HG02973 (cell line): ENCODE data around the gene RNF212.

ENCODE experiments used
- ATAC-seq: cut with Tn5 transposase; IDR thresholded peaks from one replicate; pipeline ENCODE4 v1.9.1; 2021; ENCODE audit warnings: moderate library complexity; ENCODE audit not compliant: unreplicated experiment

The RNF212 gene

GRCh38 chr4:1116838-1117237 lies 3.5 kb upstream of the RNF212 start:
- no peak for ATAC-seq

DNA sequence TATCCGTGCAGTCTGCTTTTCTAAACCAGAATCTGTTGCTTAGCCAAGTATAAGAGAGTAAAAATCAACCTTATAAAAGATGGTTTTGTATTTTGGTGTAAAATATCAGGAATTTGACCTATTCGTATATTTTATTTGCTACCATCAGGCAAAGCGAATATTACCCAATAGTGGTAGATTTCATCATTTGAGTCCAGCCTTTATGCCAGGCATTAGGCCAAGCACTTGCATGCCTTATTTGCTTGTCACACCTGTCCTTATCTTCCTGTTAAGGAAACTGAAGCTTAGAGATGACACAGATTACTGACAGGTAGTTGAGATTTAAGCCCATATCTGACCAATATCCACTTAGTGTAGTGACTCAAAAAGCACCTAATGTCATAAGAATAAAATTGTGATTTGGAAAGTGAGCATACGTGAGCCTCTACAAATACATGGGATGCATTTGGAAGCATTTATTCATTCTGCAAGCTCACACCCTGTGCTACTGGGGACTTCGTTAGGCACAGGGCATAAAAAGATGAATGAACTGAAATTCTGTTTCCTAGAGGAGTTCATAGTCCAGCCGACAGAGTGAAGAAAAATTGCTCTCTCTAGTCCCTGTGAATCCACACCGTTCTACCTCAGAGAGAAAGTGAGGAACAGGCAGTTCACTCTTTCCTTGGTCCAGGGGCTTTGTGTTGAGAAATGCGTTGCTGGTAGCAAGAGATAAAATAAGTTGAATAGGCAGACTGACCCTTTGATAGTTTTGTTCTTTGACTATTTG lies 2.3 kb upstream of the RNF212 start:
- no peak for ATAC-seq

DNA sequence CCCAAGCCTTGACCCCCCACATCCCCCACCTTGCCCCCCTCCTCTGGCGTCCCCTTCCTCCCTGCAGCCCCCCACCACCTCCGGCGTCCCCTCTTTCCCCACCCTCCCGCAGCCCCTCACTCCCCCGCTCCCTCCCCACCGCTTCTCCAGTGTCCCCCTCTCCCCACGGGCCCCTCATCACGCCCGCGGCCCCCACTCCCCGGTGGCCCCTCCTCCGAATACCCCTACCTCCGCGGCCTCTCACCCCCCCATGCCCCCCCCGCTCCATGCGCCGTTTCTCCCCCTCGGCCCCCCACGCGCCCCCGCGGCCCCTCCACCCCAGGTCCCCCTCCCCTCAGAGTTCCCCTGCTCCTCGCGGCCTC lies 562 bp downstream of the RNF212 start:
- no peak for ATAC-seq

GRCh38 chr4:1112174-1112820 lies 1.1 kb downstream of the RNF212 start:
- no peak for ATAC-seq

- ATAC-seq: no peak
These were observed 2.0 kb downstream of the RNF212 start for GRCh38 chr4:1111259-1111809.

DNA sequence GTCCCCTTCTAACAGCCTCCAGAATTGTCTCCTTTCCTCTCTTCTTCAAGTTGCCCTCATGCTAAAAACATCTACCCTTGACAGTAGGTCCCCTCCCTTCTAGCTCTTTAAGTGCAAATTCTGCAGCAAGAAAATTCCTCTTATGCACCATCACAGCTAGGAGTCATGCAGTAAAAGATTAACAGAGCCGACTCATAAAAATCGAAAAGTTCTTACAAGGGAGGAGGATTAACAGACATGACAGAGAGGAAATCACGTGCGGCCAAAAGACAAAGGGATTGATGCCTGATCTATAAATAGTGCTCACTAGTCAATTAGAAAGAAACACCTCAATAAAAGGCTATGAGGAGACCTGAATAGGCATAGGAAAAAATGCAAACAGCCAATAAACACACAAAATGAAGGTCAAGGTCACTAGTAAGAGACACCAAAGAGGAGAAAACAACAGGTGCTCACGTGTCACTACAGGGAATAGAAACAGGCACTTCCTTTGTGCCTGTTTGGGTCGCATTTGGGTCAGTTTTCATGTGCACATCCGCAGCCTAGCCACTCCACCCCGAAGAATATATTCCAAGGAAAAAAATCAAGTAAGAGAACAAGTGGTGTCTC lies 3.4 kb downstream of the RNF212 start:
- ATAC-seq: no peak

GRCh38 chr4:1109333-1109732 lies 4.0 kb downstream of the RNF212 start:
- no peak for ATAC-seq

DNA sequence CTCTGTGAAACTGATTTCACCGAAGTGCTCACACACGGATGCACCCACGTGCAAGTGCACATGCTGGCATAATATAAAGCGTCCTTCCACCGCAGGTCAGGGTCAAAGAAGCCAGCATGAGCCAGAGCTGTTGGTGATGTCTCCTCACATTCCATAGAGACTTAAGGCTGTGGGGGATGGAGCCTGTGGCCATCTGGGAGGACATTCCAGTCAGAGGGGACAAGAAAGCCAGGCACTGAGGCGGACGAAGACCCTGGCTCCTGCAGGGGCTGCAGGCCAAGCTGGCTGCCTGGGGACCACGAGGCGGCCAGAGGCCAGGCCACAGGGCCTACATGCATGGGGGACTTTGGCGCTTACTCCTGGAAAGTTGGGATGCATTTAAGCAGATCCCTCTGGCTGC lies 7.7 kb downstream of the RNF212 start:
- ATAC-seq: no peak

- no peak for ATAC-seq
These were observed 8.3 kb downstream of the RNF212 start for GRCh38 chr4:1105067-1105466.

DNA sequence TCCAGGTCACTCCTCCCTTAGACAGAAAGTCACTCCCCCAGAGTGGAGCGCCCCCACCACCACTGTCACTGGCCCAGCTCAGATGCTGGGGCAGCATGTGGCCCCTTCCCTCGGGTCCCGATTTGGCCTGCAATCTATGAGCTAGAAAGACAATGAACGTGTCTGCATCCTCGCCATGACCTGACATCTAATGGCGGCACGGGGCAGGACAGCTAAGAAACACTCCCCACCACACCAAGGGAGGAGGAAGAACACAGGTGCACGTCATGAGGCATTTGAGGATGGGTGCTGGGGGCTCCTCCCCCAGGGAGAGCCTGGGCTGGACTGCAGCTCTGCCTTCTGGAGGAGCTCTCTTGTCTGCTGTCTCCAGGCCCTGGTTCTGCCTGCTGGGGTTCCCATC lies 8.7 kb downstream of the RNF212 start:
- ATAC-seq: no peak

- ATAC-seq: no peak
These were observed 13.6 kb downstream of the RNF212 start for GRCh38 chr4:1099684-1100335.

- ATAC-seq: no peak
These were observed 14.1 kb downstream of the RNF212 start for GRCh38 chr4:1099270-1099669.

DNA sequence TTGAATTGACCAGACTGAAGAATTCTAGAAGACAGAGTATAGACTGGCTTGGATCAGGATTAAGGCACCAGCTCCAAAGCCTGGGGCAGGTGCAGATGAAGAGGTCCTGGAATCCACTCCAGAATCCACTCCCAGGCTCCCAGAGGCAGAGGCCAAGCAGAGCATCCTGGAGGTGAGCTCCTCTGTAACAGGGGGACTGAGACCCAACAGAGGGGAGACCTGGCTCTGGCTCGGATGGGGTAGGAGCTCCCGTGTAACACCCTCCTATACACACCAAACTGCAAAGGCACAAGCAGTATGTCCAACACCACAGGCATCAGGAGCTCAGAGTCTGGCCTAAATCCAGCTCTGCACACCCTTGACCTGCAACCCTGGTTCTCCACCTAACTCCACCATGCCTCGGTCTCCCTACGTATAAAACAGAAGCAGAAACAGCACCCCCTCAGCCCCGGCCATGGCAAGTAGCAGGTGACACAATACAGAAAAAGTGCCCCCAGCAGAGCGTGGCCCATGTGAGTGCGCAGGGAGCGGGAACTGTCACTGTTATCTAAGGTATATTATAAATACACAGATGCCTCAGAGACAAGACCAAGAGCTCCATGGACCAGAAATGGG lies 14.9 kb downstream of the RNF212 start:
- no peak for ATAC-seq

DNA sequence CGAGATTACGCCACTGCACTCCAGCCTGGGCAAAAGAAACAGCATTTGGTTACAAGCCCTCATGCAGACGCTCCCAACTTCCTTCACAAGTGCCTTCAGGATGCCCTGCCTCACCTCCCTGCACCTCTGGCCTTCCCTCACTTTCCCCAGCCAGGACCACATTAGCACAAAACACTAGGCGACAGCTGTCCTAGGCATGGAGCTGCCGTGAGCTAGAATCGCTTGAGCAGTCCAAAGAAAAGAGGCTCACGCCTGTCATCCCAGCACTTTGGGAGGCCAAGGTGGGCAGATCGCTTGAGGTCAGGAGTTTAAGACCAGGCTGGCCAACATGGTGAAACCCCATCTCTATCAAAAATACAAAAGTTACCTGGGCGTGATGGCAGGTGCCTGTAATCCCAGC lies 15.8 kb downstream of the RNF212 start:
- no peak for ATAC-seq

DNA sequence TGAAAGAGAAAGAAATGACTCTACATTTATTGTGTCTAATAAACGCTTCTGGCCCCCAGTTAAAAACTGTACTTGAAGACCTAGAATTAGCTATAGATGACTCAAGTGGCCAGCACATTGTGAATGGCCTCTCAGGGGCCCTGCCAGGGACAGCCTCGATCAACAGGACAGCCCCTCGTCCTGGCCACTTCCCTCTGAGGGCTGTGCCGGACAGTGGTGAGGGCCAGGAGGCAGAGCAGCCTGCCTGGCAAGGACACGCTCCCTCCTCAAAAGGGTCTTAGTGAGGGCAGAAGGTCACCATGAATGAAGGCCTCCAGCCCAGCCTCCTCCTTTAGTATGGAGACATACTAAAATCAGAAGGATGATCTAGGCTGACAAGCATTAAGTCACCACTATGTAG lies 16.5 kb downstream of the RNF212 start:
- ATAC-seq: no peak

DNA sequence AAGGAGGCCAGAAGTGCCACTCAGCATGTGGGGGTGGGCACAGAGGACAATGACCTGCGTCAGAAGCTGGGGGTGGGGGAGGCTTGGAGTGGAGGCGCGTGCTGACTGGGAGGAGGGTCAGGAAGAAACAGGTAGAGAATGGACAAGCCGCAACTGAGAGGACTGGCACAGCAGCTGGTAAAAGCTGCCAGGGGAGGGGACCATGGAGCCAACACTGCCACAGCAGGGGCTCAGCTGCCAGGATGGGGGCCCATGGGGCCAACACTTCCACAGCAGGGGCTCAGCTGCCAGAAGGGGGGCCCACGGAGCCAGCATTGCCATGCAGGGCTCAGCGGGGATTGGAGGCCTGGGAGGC lies 19.1 kb downstream of the RNF212 start:
- no peak for ATAC-seq

- no peak for ATAC-seq
These were observed 19.7 kb downstream of the RNF212 start for GRCh38 chr4:1093391-1094335.

GRCh38 chr4:1092983-1093361 lies 20.4 kb downstream of the RNF212 start:
- ATAC-seq: no peak

- no peak for ATAC-seq
These were observed 21.1 kb downstream of the RNF212 start for GRCh38 chr4:1092026-1092982.
